Adrenal gland (tissue), 12 donors: ENCODE results near the gene TRAF3. TPM values are rescaled to one million over a fixed set of nuclear protein-coding genes. Genes with fewer than 3 reads are reported as not detected.

ENCODE experiments used
- DNase-seq, 7 donors: peaks; one replicate each; pipeline ENCODE4 v3.0.0-alpha.2; 2019 to 2020
- H3K27ac ChIP-seq, 5 donors: fragments of 200-600 bp; sonication (generic) in 4 of 5; 1 replicate in 3 of 5; 2 replicates in 2 of 5; pipeline versions ENCODE4 v1.5.1 to v1.8.0; 2016 to 2020; ENCODE audit warnings: mild to moderate bottlenecking in 1 of 5
- H3K27me3 ChIP-seq: fragments of 200-600 bp; 2 replicates; pipeline ENCODE4 v1.8.0; 2021
- H3K36me3 ChIP-seq, 2 donors: fragments of 200-600 bp; replicated peaks in 1 of 2; 1 replicate in 1 of 2; 2 replicates in 1 of 2; pipeline versions ENCODE4 v1.5.1 to v1.8.0; 2018 to 2022
- H3K4me1 ChIP-seq, 2 donors: fragments of 200-600 bp; replicated peaks in 1 of 2; 1 replicate in 1 of 2; 2 replicates in 1 of 2; pipeline versions ENCODE4 v1.5.1 to v1.8.0; 2018 to 2021
- H3K4me3 ChIP-seq, 4 donors: fragments of 200-600 bp; sonication (generic) in 3 of 4; one replicate each; pipeline ENCODE4 v1.5.1; 2016 to 2018
- H3K9me3 ChIP-seq, 3 donors: fragments of 200-600 bp; sonication (generic) in 1 of 3; replicated peaks in 1 of 3; 1 replicate in 2 of 3; 2 replicates in 1 of 3; pipeline versions ENCODE4 v1.5.1 to v1.8.0; 2016 to 2021
- CTCF ChIP-seq, 6 experiments: fragments of 450-650 bp in 4 of 6; fragments of 200-600 bp in 2 of 6; sonication (generic) in 1 of 6; IDR thresholded peaks; 1 replicate in 5 of 6; 2 replicates in 1 of 6; pipeline versions ENCODE4 v1.5.1 to v1.8.0; 2016 to 2021; ENCODE audit warnings: antibody characterized with exemption in 6 of 6, mild to moderate bottlenecking in 2 of 6, moderate library complexity in 1 of 6
- POLR2A ChIP-seq, 2 donors: fragments of 450-650 bp; IDR thresholded peaks; one replicate each; pipeline ENCODE4 v1.6.1; 2017; ENCODE audit warnings: antibody characterized with exemption in 2 of 2, mild to moderate bottlenecking in 2 of 2, moderate library complexity in 1 of 2
- WGBS, 4 donors: extraction: QIAGEN DNeasy Blood & Tissue Kit in 2 of 4; methylation state at CpG; one replicate each; pipeline versions ENCODE4 v1.1.5 to v1.1.7; 2013 to 2017; 5-methylcytosine and 5-hydroxymethylcytosine counted together
- intact Hi-C, 2 donors: fragments of 100-400 bp; cut with DNase I; formaldehyde crosslinking; loops; one replicate each; pipeline versions ENCODE4 v1.14.1 to v1.15.0; 2022 to 2023
- polyA plus RNA-seq, 3 donors: library from polyadenylated mRNA; stranded (reverse); fragments of 200-250 nt in 2 of 3; fragments of 350-450 nt in 1 of 3; fragmentation: Illumina TruSeq in 1 of 3; extraction: RNeasy Lipid Tissue Mini Kit (QIAGEN cat#74804) in 1 of 3; gene quantifications; one replicate each; pipeline ENCODE4 v1.2.3, GENCODE V29; 2013 to 2014
- total RNA-seq, 9 donors: library from RNA; depleted of rRNA in 4 of 9; stranded (reverse); fragments of >200 nt in 4 of 9; fragments of 120-200 nt in 1 of 9; fragmentation: NEBNext Ultra II Directional in 1 of 9; extraction: Animal tissue kit (Norgen Biotek cat#: 25700) in 1 of 9; gene quantifications; one replicate each; pipeline versions ENCODE4 v1.1.0 to v1.2.4, GENCODE V29; 2013 to 2023
- donor health status: healthy with polysubstance abuse.
- donor health status: Bipolar disorder and iron deficiency.
- donor health status: DM: yes; HTN: yes; CAD: no.
- donor health status: DM: no; HTN: no; CAD: no.
- donor health status: DM: no; HTN: no; CAD: no.
- donor health status: DM: yes; HTN: yes; CAD: no.

The TRAF3 gene
- total and polyA plus RNA-seq, 12 donors = 3.7 to 14.5 (median 9.8) TPM

GRCh38 chr14:102915292-102916110, 138.3 kb downstream of the TRAF3 start:
- 78 to 93% (median 84%) methylated on average over 11 to 19 of the region's 19 CpGs for WGBS, 4 donors
- Histone ChIP-seq H3K27ac (no peak overlapping the region), H3K4me3 (no peak overlapping the region), H3K9me3 (no peaks in the 10 kb centered on the region), H3K36me3 (no peaks in the 10 kb centered on the region), H3K27me3 (no peaks in the 10 kb centered on the region), H3K4me1 (no peaks in the 10 kb centered on the region)
- no peak for TF ChIP-seq POLR2A (IDR thresholded peaks at IDR 0.05)
- TF ChIP-seq CTCF (IDR thresholded peaks at IDR 0.05) = no peak
- intact Hi-C loops = loop anchor here (5.0 kb wide), 4 partner anchors 138 to 223 kb away; partner anchors contain the start of gene TRAF3 (in 1 of the 2)
- DNase-seq = no peak

GRCh38 chr14:102916347-102917055, 139.3 kb downstream of the TRAF3 start:
- Histone ChIP-seq H3K36me3 (no peaks in the 10 kb centered on the region), H3K27ac (no peak overlapping the region), H3K9me3 (no peaks in the 10 kb centered on the region), H3K27me3 (no peaks in the 10 kb centered on the region), H3K4me3 (no peak overlapping the region), H3K4me1 (no peaks in the 10 kb centered on the region)
- intact Hi-C loops = loop anchor here (5.0 kb wide), 4 partner anchors 139 to 224 kb away; partner anchors contain the start of gene TRAF3 (in 1 of the 2)
- WGBS, 4 donors = 76 to 86% (median 82%) methylated on average over 15 to 18 of the region's 18 CpGs
- TF ChIP-seq CTCF (IDR thresholded peaks at IDR 0.05) = no peak
- no peak for TF ChIP-seq POLR2A (IDR thresholded peaks at IDR 0.05)
- DNase-seq = no peak

GRCh38 chr14:102917056-102917385, 139.8 kb downstream of the TRAF3 start:
- H3K36me3 ChIP-seq = no peaks in the 10 kb centered on the region
- H3K4me3 ChIP-seq = no peak overlapping the region
- H3K4me1 ChIP-seq = no peaks in the 10 kb centered on the region
- H3K9me3 ChIP-seq = no peaks in the 10 kb centered on the region
- WGBS, 4 donors = 74 to 88% (median 83%) methylated on average over 1 to 6 of the region's 6 CpGs
- intact Hi-C loops = loop anchor here (5.0 kb wide), 4 partner anchors 140 to 225 kb away; partner anchors contain the start of gene TRAF3 (in 1 of the 2)
- no peak for DNase-seq
- H3K27me3 ChIP-seq = no peaks in the 10 kb centered on the region
- no peak overlapping the region for H3K27ac ChIP-seq
- TF ChIP-seq CTCF (IDR thresholded peaks at IDR 0.05) = no peak
- no peak for TF ChIP-seq POLR2A (IDR thresholded peaks at IDR 0.05)

GRCh38 chr14:102917469-102918211, 140.4 kb downstream of the TRAF3 start:
- 25 to 39% (median 37%) methylated on average over 1 to 12 of the region's 12 CpGs for WGBS, 4 donors
- peak in 6 of 7 donors; percentile 49 to 80 (median 60) for DNase-seq
- Histone ChIP-seq H3K27ac (no peak overlapping the region), H3K27me3 (no peaks in the 10 kb centered on the region), H3K9me3 (no peaks in the 10 kb centered on the region), H3K36me3 (no peaks in the 10 kb centered on the region), H3K4me1 (peaks cover 0 to 2% of the 10 kb centered on the region in 2 donors), H3K4me3 (no peak overlapping the region)
- TF ChIP-seq POLR2A (IDR thresholded peaks at IDR 0.05) = no peak
- peak; percentile 39 to 70 (median 58) for TF ChIP-seq CTCF (IDR thresholded peaks at IDR 0.05)
- intact Hi-C loops = loop anchor here (5.0 kb wide), 4 partner anchors 140 to 225 kb away; partner anchors contain the start of gene TRAF3 (in 1 of the 2)
